GM12892 (cell line): ENCODE measurements around the gene EML6.

Experiments
- DNase-seq: peaks from one replicate; pipeline ENCODE4 v3.0.0; 2011; ENCODE audit not compliant: insufficient read length
- FAIRE-seq: peaks from 2 replicates; lab custom pipeline; 2011; peaks lifted over from hg19 to GRCh38; lab: Jason Lieb, UNC
- POLR2A ChIP-seq: IDR thresholded peaks from 2 replicates; pipeline ENCODE4 v1.6.1; 2011; ENCODE audit warnings: low read depth, low read length, control low read depth
- POLR2AphosphoS5 ChIP-seq: IDR thresholded peaks from 2 replicates; pipeline ENCODE4 v1.6.1; 2011; ENCODE audit warnings: low read depth, low read length, control low read depth
- TAF1 ChIP-seq: IDR thresholded peaks from 2 replicates; pipeline ENCODE4 v1.6.1; 2011; ENCODE audit warnings: low read depth, mild to moderate bottlenecking, control low read depth, low read length, borderline replicate concordance

The EML6 gene

DNA sequence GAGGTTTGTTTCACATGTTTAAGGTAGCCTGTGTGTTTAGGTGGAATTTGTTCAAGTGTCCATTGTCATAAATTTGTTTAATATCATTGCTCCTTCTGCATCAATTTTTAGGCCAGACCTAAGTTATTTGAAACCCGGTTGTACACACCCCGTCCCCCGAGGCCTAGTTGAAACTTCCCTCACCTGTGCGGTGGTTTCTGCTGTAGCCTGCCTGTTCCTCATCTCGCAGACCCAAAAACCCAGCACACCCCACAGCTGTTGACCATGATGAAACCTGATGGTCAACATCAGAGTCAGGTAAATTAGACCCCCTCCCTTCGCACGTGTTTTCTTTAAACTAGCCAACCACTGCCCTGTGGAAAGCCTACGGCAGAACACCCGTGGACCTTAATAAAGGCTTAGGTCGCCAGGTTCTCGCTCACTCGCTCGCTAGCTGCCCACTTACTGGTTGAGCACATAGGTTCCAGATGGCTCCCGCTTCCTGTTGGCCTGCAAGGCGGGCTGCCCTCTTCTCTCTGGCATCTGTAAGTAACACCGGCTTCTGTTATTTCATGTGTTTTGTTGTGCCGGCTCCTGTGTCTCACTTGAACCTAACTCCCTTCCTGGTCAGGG, 64.4 kb downstream of the EML6 start:
- DNase-seq (no peak), FAIRE-seq (no peak)
- no peak for TF ChIP-seq TAF1
- TF ChIP-seq POLR2A = no peak
- no peak for TF ChIP-seq POLR2AphosphoS5

DNA sequence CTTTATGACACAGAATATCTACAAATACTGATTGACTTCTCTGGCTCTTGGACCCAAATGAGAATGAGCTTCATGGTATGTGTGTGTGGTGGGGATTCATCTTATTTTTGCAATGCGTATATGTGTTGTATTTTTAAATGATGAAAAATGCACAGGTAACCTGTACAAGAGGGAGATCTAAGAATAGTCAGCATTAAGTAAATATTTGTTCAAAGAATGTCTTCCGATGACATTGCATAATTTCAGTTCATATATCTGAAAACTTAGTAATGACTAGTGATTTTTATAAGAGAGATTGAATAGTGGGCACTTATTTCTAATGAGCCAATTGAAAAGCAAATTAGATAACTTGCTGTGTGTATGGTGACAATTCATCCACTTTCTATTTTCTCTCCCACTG, 66.4 kb downstream of the EML6 start:
- DNase-seq = no peak
- no peak for FAIRE-seq
- no peak for TF ChIP-seq TAF1
- TF ChIP-seq POLR2AphosphoS5 = no peak

DNA sequence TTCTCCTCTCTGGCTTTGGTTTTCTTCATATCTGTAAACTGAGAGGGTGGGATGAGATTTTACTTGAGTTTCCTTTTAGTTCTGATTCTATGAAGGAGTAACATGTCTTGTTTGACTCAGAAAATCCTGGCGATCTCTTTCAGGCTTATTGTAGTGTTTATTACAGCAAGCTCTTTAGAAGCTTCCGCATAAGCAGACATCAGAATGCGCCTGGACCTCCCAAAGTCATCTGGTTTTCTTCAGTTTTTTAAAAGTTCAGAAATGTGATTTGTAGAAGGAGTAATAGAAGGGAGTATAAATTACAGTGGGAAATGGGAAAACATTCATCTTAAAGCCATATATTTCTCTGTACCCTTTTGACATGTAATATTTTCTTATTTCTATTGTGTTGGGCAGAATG, 68.4 kb downstream of the EML6 start:
- no peak for DNase-seq
- TF ChIP-seq POLR2AphosphoS5 (no peak), POLR2A (no peak), TAF1 (no peak)
- no peak for FAIRE-seq

DNA sequence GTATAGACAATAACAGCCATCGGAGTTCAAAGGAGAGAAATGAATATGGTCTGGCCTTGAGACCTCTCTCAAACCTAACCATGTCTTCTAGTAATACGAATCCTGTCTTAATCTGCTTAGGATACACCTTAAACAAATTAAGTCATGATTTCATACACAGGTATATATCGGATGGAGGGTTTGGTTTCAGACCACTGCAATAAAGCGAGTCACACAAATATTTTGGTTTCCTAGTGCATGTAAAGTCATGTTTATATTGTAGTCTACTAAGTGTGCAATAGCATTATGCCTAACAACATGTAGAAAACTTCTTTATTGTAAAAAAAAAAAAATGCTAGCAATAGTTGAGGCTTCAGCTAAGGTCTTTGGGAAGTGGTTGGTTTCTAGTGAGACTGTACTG, 73.8 kb downstream of the EML6 start:
- DNase-seq (no peak), FAIRE-seq (no peak)
- TF ChIP-seq POLR2A (no peak), POLR2AphosphoS5 (no peak)

DNA sequence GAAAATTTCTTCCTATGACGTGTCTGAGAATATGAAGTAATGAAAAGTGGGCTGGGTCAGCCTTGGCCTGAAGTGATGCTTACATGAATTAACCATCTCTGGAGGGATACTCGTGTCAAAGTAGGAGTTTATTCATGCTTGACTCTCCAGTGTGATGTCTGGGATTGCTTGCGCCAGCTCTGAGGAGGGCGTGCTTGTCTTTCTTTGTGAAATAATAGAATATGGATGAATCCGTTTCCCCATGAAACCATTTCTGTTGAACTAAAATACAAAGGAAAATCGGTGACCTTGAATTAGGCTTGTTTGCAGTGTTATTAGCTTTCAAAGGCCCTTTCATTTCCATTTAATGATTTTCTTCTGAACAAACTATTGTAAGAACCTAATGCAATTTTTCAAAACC, 77.9 kb downstream of the EML6 start:
- DNase-seq (no peak), FAIRE-seq (no peak)
- TF ChIP-seq POLR2AphosphoS5 = no peak
- no peak for TF ChIP-seq TAF1
- no peak for TF ChIP-seq POLR2A

DNA sequence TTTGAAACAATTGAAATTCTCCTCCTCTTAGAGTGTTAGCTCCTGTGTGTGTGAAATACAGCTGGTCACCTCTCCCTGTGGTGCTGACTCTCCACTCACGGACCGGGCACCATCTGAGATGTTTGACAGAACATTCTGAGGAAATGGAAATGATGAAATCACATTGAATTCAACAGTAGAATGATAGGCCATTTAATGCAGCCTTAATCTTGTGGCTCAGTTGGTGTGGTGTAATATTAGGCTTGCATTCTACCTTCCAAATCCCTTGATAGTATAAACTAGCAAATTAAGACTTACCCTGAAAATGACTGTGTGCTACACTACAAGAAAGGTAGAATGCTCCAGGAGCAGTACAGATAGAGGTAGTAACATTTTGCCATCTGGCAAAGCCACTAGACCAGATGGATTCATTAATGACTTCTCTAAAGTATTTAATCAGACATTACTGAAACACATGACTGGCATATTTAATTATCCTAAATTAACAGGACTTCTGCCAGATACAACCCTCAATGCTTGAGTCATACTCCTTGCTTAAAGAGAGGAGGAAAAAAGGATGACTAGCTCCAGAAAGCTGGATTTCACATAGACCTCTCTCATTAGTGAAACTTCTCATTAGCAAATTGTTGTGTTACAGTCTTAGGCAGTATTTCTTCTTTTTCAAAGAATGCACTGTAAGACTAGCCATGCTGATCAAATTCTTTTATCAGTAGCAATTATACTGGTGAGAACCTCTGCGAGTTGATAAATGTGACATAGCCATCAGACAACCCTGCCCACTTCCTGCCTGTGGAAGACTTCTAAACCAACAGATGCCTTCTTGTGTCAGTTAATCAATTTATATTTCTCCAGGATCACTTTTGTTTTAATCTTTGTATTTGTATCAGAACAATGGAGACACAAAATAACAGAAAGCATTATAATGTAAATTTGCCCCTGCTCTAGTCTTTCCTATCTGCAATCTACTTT, 80.6 kb downstream of the EML6 start:
- FAIRE-seq (no peak), DNase-seq (no peak)
- TF ChIP-seq POLR2A (no peak), TAF1 (no peak), POLR2AphosphoS5 (no peak)

DNA sequence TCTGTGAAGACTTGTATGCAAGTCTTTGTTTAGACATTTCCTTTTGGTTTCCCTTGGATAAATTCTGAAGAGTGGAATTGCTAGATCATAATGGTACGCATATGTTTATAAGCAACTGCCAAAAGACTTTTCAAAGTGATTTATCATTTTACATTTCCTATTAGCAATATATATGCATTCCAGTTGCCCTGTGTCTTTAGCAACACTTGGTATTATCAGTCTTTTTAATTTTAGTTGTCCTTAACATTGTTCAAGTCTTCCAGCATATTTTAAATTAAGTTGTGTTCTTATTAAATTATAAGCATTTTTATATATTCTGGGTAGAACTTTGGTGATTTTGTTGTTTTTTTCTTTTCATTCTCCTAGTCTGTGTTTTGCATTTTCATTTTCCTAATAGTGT, 81.8 kb downstream of the EML6 start:
- DNase-seq (no peak), FAIRE-seq (no peak)
- TF ChIP-seq POLR2A (no peak), POLR2AphosphoS5 (no peak), TAF1 (no peak)

DNA sequence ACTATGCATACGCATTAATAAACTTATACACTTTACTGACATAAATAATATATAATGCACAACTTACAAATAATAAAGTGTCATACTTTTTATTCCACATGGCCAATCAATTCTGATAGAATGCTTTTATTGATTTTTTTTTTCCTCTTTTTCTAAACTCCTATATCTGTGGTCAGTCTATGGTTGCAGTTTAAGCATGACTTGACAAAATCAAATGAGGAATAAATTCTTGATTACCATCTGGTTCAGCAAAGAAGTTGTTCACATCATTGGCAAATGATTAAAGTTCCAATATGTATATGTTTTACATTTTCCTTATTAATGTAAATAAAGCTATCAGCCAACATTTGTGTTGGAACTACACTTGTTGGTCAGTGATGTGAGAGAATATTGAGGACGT, 83.5 kb downstream of the EML6 start:
- TF ChIP-seq POLR2A (no peak), POLR2AphosphoS5 (no peak), TAF1 (no peak)
- DNase-seq = no peak
- FAIRE-seq = no peak

DNA sequence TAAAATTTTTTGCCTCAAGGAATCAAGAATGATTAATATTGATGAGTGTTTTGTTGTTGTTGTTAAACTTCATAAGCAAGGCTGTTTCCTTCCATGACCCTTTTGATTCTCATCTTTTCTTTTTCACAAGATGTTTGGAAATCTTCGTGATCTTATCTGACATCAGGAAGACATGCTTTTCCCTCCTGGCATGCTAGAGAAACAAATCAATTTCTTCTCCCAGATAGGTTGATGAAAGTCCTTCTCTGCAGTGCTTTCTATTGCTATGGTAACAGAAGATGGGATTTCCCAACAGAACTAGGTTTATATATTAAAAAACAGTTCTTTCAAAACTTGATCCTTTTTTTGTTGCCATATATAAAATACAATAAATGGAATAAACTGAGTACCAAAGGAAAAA, 85.2 kb downstream of the EML6 start:
- no peak for FAIRE-seq

DNA sequence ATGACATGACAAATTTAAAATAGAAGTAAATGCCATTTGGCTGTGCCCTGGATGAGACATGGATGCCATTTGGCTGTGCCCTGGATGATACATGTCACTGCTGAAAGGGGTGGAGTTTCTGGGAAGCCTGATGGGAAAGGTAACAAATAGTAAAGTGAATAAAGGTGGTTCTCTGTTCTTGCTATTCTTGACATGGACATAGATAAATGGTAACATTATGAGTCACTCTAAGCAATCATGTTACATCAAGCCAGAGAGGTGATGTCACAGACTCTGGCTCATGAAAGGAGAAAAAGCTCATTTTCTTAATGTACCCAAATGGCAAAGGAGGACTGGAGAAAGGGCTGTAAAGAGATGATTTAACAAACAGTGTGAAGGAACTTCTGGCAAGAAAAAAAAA, 86.4 kb downstream of the EML6 start:
- TF ChIP-seq POLR2A = no peak
- TF ChIP-seq POLR2AphosphoS5 = no peak
- TF ChIP-seq TAF1 = no peak
- FAIRE-seq = no peak
- DNase-seq = no peak

More for the DNA sequence above, 85.2 kb downstream of the EML6 start:
- no peak for DNase-seq
- TF ChIP-seq POLR2AphosphoS5 (no peak), POLR2A (no peak), TAF1 (no peak)

DNA sequence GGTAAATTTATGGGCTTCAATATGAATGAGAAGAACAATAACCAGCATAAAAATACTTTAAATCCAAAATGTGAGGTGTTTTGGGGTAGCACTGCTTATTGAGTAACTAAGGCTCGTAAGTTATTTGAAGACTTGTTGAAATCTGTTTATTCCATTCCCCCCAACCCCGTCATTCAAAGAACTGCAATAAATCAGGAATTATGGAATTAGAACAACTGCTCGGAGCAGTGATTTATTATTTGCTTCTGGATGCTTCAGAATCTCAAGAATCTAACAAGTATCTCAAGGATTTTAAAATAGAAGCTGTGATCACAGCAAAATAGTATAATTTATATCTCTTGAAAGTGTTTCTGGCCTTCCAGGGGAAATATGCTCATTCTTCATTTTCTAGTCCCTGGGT, 86.8 kb downstream of the EML6 start:
- TF ChIP-seq POLR2A (no peak), TAF1 (no peak), POLR2AphosphoS5 (no peak)
- DNase-seq (no peak), FAIRE-seq (no peak)

DNA sequence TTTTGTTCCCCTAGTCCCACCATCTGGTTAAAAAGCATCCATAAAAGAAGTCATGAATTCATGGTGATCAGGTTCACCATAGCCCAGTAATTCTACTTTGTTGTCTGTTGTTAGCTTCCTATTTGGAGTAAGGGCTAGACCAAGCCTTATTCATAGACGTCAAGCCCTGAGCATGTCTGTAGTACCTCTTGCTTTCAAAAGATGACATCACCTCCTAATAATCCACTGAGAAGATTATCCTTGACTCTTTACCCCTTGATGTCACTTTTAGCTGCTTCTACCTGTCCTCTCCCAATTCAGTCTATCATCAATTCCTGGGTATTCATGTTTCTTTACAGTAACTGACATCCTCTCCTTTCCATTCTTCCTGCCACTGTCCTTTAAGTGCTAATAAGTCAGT, 90.1 kb downstream of the EML6 start:
- DNase-seq = no peak
- no peak for FAIRE-seq
- no peak for TF ChIP-seq POLR2AphosphoS5
- no peak for TF ChIP-seq TAF1
- no peak for TF ChIP-seq POLR2A
